Stimulated activated CD4-positive, alpha-beta T cell treated with anti-CD3 and anti-CD28 coated beads, Interleukin-12 subunit alpha, Interleukin-12 subunit beta, amount 100 ng/mL, for 48 hours (primary cell): ENCODE measurements around the gene FBLN2.

Experiments
- DNase-seq, 3 donors: peaks; one replicate each; pipeline ENCODE4 v3.0.0-alpha.2; 2020; ENCODE audit warnings: low read depth in 2 of 3, low spot score in 1 of 3

FBLN2 gene

DNA sequence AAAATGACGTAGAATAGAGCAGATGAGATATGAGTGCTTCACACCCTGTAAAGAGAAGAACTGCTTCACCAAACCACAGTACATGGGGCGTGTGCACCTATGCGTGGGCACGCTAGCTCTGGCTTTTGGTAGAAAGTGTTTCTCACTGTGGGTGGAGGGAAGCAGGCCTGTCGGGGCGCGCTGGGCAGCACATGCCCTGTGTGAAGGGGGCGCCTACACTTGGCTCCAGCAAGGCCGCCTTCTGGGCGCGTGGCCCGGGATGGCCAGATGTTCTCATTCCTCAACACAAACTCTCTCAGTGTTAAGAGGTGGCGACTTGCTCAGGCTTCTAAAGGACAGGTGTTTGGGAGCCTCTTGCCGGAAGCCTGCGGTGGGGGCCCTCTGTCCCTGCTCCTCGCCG, 90.0 kb downstream of the FBLN2 start:
- no peak for DNase-seq

DNA sequence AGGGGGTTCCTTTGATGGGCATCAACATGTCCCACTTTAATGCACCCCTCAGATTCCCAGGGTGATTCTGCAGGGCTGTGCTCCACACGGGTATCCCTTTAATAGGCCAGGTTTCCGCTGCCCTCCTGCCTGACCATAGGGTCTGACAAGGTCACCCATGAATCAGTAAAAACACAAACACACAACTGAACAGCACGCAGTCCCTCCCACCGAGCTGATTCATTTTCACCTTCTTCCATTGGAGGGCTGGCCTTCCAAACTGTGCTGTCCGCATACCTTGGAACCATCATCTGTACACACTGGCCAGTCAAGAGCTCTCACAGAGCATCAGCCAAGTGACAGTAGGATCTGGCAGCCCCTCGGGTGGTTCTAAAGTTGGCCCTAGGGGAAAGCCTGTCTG, 93.7 kb downstream of the FBLN2 start:
- DNase-seq, result no peak

DNA sequence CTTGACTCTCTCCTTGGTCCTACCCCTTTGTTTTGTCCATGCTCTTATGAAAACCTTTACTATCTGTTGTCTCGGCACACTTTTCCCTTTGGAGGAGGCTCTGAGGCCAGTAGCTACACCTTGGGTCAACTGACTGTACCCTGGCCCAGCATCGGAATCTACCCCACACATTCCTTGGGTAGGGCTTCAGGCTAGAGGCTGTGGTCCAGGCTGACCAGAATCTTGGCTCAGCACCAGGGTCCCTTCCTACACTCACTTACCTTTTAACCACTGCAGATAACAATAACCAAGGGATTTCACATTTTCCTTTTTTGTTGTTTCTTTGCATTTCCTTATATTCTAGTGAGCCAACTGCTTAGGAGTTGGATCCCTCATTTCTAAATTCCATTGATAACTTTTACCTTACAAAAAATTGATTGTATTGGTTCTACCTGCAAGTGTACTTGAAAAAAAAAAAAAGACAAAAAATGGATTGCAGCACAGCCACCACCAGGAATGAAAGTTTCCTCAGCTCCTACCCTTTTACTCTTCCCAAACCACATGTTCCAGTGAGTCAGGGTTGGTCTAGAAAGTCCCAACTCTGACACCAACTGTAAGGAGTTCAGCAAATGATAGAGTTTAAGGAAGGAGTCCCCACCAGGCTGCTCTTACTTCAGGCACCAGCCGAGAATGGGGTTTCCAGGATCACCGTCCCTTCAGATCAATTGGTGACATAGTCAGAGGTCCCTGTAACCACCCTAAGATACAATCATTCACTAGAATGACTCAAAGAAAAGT, 95.6 kb downstream of the FBLN2 start:
- DNase-seq, result no peak

DNA sequence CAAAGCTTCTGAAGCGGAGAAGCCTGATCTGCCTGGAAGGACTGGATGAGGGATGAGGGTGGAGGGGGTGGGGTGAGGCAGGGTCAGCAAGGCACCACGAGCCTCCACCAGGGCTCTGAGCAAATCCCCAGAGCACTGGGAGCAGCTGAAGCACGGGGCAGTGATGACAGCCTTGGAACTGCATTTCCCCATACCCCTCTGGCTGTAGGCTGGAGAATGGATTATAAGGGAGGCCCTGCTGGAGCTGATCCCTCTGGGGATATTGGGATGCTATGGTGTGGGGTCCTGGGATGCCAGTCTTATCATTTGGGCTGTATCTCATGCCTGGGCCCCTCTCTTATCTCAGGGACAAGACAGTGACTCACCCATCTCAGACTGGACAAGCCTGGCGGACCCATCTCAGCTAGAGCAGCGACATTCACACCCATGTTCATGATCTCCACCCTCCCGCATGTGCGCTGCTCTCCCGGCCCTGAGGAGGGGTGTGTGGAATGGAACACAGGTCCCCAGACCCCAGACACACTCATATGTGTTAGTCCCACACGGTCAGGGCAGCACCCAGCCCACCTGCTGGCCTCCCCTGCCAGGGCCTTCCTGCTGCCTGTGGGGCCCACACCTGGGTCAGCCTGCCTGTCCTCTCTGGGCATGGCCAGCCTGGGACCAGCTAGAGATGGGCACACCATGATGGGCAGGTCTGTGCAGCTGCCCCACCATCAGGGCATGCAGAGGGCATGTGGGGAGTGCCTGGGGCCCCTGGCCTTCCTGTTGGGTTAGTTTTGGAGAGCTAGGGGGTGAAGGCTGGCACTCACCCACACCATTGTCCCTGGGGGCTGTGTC, 97.1 kb downstream of the FBLN2 start:
- no peak for DNase-seq

DNA sequence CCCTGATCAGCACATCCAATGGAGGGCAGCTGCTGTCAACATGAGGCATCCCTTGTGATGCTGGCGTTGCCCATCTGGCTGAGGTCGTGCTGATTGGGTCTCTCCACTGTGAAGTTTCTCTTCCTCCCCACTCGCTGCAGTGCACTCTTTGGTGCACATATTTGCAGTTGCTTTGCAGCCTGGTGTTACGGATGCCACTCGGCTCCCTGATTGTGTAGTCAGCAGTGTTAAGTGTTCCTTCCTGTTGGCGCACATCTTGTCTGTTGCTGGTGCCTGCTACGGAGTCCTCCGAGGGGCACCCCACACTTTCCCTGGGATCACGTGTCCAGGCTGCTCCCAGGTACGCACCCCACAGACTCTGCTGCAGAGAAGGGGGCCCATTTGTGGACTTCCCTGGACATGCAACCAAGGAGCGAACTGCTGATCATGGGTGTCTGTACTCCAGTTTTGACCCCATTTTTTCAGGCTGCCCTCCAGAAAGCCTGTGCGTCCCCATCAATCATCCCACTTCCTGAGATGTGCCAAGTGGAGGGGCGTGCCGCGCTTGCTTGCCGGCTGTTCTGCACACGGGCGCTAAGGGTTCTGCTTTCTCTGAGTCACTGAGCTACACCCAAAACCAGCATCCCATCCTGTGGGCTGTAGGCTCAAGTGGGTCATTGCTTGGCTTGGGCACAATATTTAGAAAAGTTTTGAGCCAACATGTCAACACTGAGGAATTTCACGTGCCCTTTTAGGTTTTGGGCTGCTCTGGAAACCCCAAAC, 98.6 kb downstream of the FBLN2 start:
- no peak for DNase-seq

DNA sequence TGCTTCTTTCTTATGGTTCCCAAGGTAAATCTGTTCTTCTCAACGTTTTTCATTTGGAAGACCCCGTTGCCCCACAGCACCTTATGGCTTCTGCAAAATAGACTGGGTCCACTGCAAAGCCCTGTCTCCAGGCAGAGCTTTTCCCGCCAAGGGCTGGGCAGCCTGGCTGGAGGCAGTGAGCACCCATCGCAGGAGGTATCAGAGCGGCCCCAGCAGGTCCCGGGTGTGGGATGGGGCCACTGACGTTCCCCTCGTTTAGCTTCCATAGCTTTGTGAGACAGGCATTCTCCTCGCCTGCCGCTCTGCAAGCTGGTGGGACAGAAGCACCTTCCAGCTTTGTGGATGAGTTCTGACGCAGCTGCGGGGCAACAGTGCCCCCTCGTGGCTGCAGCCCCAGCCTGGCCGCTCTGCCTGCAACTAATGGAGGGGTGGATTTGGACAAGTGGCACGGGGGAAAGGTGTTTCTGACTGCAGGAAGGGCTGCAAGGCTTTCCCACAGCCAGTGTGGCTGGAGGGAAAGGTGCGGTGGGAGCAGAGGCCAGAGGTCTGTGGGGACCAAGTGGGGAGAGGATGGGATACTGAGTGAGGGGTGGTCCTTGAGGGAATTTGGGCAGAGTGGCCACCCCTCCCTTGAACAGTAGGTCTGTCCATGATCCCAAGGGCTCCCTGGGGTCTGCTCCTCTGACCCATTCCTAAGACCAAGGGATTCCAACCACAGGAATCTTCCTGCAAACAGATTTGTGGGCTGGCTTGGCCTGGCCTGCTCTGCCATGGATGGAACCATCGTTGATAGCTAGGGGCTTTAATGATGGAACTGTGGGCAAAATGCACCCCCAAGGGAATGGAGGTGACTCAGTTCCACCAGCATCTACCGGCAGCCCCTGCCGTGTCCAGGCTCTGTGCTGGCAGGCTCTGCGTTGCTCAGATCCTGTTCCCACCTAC, 99.4 kb downstream of the FBLN2 start:
- peak; percentile 69 to 76 (median 71) for DNase-seq

DNA sequence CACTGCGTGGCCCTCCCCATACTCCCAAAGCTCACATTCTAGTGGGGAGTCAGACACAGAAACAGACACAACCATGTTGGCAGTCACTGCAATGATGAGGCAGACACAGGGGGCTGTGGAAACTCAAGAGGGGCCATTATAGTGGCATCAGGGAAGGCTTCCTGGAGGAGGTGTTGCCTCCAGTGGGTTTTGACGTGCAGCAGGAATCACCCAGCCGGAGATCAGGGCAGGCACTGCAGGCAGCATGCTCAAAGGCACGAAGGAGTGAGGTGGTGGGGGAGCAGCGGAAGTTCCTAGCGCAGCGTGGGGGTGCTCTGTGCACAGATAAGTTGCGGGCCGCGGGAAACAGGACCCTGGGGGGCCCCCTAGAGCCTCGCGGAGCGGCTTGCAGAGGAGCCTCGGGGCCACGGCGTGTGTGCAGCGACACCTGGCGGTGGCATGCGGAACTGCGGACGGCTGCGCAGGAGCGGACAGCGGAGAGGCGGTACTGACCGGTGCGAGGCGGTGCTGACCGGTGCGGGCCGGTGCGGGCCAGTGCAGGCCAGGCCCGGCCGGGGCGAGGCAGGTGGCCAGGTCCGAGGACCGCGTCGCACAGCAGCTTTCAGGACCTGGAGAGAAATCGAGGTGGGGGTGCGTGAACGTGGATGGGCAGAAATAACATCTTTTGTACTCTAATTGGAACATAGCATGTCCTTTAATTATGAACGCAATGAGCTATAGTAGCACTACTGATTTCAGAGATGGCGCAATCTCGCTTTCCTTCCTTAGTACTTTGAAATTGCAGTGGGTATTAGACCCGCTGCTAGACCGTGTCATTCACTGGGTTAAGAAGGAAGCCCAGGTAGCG, 101.5 kb downstream of the FBLN2 start:
- peak; percentile 44 to 71 (median 66) for DNase-seq

DNA sequence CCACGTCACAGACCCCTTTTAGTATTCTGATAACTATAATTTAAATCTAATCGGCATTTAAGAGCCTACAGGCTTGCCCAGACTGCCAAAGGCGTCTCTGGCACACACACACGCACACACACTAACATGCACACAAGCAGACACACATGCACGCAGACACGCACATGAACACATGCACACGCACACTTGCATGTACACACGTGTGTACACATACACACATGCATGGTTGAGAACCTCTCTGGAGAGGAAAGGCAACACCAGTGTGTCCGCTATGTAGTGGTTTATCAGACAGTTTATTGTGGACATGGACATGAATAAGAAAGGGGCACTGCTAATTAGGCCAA, 102.1 kb downstream of the FBLN2 start:
- no peak for DNase-seq

DNA sequence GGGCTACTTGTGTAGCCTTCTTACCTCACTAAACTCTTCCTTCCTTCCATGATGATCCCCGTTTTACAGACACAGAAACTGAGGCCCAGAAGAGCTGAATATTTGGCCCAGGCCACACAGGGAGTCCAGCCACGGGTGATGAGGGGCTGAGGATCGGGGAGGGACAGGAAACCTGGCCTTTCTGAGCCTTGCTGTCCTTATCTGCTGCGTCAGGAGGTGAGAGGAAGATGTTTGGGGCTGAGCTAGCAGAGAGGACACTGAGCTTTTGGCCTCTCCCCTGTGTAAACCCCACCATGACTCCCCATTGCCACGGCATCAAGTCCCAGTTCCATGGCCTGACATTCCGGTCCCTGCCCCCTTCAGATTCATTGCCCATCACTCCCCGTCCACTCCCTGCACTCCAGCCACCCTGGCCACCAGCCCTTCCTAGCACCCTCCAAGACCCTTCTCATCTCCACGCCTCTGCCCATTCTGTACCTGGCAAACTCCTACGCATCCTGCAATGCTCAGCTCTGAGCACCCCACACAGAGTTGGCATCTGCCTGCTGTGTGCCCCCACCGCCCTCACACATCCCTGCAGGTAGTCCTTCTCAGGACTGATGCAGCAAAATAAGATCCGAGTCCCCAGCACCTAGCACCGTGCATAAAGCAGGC, 103.0 kb downstream of the FBLN2 start:
- no peak for DNase-seq

DNA sequence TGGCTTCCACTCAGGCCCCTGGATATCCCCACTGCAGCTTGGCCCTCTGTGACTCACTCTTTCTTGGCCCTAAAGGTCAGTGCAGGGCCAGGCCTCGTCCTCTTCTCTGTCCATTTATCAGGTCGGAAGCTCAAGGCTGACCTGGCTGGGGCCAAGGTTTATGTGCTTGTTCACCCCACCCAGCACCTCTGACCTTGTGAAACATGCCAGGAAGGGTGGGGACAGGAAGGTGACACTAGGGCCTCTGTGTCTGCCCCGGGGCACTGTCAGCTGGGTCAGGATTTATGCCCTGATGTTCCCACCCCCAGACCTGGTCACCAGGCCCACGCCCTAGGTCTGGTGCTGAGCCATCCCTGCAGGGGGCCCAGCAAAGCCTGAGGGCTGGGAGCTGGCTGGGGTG, 103.8 kb downstream of the FBLN2 start:
- DNase-seq, result no peak

DNA sequence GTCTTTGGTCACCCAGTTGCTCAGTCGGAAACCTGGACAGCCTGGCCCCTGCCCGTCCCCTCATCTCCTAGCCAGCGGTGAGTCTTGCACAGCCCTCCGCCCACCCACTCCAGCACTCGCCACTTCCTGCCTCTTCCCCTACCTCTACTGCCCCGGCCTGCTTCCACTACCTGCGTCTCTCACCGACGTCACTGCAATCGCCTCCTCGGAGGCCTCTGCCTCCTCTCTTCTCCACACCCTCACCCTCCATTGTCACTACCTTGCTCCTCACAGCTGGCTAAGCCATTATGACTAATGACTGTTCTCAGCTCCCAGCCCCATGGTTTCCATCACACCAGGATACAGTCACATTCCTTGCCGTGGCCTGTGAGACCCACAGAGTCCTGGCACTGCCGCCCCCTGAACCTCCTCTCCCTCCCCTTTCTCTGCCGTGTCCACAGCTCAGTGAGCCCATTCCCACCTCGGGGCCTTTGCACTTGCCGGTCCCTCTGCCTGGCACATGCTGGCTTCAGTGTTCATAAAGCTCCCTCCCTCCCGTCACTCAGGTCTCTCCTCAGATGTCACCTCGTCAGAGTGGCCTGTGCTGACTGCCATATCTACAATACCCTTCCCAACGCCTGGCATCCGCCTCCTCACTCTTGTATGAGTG, 104.8 kb downstream of the FBLN2 start:
- no peak for DNase-seq

DNA sequence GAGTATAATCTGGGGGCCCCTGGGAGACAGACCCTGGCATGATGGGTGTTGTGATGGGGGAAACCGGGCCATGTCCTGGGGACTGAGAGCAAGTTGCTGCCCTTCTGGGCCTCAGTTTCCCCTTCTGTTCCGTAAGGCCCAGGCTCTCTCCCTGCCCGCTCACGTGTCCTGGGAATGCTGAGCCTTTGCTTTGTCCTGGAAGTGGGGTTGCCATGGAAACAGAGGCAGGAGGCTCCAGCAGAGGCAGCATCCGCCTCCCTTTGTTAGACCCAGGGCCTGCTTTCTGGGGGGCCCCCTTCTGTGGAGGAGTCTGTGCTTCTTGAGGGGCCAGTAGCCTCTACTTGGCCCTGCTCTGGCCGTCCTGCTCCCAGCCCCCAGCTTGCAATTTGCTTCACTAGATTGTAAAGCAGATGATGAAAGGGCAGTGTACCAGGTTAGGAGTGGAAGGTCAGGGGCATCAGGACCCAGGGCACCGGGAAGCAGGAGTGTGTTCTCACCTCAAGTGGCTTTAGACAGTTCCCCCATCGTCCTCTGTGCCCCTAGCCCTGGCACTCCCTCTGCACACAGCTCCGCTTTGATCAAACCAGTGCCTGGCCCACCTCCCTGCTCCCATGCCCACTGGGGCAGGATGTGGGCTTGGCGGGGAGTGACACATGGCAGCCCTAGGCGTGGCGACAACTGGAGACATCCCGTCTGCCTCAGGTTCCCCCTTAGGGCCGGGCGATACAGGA, 105.6 kb downstream of the FBLN2 start:
- no peak for DNase-seq

DNA sequence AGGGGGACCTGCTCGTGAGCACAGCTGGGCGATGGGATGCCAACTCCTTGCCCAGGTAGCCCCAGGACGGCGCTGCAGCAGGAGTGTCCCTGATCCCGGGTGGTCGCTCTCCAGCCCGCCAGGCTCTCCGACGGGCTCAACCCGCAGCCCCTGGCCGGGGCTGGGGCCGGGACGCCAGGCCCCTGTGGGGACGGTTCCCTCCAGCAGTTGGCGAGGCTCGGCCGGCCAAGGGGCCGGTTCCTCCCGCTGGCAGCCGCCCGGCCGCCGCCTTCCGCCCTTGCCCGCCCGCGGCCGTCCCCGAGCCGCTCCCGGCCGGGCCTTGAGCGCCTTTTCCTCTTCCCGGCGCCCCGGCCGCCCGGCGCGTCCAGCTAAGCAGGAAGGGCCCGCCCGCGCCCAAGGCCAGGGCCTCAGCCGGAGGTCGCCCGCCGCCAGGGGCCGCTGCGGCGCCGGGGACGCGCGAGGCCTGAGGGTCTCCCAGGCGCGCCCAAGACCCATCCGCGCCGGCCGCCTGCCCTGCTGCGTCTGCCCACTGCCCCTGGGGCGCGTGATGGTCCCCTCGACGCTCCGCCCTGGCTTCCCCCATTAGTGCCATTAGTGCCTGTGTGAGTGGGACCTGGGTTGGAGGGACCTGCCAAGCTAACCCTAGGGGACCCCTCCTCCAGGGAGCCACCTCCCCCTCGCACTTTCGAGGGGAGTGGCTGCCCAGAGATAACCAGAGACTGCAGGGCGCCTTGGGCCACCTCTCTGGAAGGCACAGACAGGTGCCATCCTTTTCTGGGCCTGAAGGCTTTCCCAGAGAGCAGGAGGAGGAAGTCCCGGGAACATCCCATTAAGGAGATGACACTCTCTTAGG, 106.4 kb downstream of the FBLN2 start:
- DNase-seq, result no peak

DNA sequence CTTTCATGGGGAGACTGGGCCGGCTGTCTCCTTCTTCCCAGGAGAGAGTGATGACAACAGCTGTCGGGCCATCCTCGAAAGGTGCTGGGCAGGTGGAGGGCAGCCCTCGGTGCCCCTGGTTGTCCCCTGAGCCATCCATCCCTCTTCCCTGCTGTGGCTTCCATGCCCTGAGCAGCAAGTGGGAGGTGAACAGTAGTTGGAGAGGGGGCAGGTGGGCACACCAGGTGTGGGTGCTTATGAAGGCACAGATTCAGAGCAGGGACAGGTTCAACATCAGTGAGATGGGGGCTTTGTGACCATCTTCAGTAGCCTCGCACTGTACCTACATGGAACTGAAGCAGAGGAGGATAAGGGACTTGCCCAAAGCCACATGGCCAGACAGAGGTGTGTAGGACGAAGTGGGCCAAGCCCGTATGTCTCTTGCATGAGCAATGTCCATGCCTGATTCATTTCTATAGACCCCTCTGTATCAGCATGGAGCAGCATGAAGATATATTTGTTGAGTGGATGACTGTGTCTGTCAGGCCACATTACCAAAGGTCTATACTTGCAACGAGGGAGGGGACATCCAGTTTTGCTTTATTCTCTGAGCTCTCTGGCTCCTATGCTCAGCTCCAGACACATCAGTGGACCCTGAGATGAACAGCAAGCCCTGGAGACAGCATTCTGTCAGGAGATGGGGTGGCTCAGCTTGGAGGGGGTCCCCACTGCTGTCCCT, 107.8 kb downstream of the FBLN2 start:
- DNase-seq, result no peak

DNA sequence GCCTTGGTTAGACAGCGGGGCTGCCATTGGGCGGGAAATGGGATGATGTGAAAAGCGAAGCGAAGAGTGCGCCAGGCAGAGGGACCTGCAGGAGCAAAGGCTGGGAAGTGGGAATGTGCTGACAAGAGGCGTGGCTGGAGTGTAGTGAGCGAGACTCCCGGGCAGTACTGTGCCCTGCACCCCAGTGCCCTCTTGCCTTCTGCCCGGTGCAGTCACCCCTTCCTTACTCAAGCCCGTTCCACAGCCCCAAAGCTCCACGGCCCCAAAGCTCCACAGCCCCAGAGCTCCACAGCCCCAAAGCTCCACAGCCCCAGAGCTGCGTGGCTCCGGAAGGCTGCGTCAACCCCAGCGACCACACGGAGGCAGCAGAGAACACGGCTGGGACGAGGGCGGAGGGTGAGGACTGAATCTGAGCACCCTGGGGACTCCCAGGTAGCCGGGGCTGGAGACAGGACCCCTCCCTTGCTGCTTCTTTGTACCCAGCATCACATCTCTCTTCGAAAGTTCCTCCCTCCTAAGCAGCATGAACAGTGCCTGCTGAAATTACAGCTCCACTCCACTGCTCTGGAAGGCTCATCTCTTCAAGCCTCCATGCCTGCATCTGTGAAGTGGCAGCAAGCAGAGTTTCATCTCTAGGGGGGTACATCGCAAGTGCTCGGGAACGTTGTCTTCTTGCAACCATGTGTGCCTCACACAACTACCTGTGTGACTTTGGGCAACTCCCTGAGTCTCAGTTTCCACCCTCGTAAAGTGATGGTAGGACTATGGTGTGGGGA, 108.9 kb downstream of the FBLN2 start:
- peak; percentile 31 to 59 (median 53) for DNase-seq

DNA sequence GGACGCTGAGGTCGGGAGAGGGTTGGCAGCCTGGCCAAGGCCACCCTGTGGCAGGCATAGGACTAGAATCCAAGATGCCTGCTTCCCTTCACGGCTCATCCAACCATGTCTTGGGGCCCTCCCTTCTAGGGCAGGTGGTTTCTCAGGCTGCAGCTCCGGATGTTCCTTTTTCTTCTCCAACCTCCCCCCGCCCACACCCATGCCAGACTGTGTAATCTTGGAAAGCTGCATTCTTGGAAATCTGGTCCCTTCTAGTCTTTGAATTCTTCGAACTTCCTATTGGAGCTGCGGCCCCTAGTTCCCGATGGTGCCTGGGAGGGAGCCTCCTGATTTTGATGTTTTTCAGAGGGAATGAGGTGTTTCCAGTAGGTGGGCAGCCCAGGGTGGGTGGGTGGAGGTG, 109.8 kb downstream of the FBLN2 start:
- DNase-seq, result no peak
